HepG2 (cell line): ENCODE results near the gene HSP90AA1. TPM values are rescaled to one million over a fixed set of nuclear protein-coding genes. Genes with fewer than 3 reads are reported as not detected.

Experiments
- ATAC-seq: fragments of 200-7000 bp; cut with Tn5 transposase; 3 replicates; pipeline ENCODE4 v1.9.1; 2020; ENCODE audit warnings: mild to moderate bottlenecking, moderate library complexity
- BruUV-seq: library from RNA; stranded (reverse); fragments of 400-500 nt; replicated peaks from 2 replicates; lab custom pipeline; 2021; lab: Mats Ljungman, UMichigan
- CTCF ChIA-PET: fragments of 300-600 bp; formaldehyde crosslinking; extraction: SDS; loops from one replicate; lab custom pipeline; 2021; ENCODE audit warnings: low total read pairs, inconsistent platforms, low intra/inter-chr PET ratio; lab: Yijun Ruan, JAX
- POLR2A ChIA-PET: fragments of 350-600 bp; sonication (Branson Sonifier 250); formaldehyde crosslinking; loops from one replicate; lab custom pipeline; 2020; ENCODE audit warnings: antibody characterized with exemption, inconsistent platforms; lab: Yijun Ruan, JAX
- DNase-seq: peaks from one replicate; pipeline ENCODE4 v3.0.0-alpha.2; 2015; ENCODE audit warnings: low spot score
- FAIRE-seq: peaks from 3 replicates; lab custom pipeline; 2011; peaks lifted over from hg19 to GRCh38; lab: Jason Lieb, UNC
- H2AFZ ChIP-seq: one replicate; pipeline ENCODE4 v1.6.1; 2011; ENCODE audit warnings: low read length, inconsistent platforms
- H3K27ac ChIP-seq: fragments of 300-600 bp; 3 replicates; pipeline ENCODE4 v1.8.0; 2011; ENCODE audit warnings: mixed run types, mild to moderate bottlenecking, mixed read lengths, low read length, inconsistent platforms; ENCODE audit not compliant: insufficient read depth; ENCODE audit errors: extremely low read length
- H3K27me3 ChIP-seq, 2 experiments: fragments of 200-600 bp in 1 of 2; 2 replicates in 1 of 2; 3 replicates in 1 of 2; pipeline versions ENCODE4 v1.6.0 to v1.8.0; 2011; ENCODE audit warnings: low read length in 2 of 2, mild to moderate bottlenecking in 2 of 2, moderate library complexity in 2 of 2, inconsistent platforms in 1 of 2; ENCODE audit not compliant: insufficient read depth in 2 of 2, control insufficient read depth in 1 of 2
- H3K36me3 ChIP-seq, 2 experiments: fragments of 200-600 bp in 1 of 2; replicated peaks in 1 of 2; 2 replicates in 1 of 2; 3 replicates in 1 of 2; pipeline versions ENCODE4 v1.5.1 to v1.8.0; 2011; ENCODE audit warnings: low read length in 2 of 2, inconsistent platforms in 1 of 2; ENCODE audit not compliant: insufficient read depth in 2 of 2, control insufficient read depth in 1 of 2
- H3K4me1 ChIP-seq: 2 replicates; pipeline ENCODE4 v1.5.1; 2012; ENCODE audit warnings: low read length, inconsistent platforms; ENCODE audit not compliant: insufficient read depth
- H3K4me2 ChIP-seq: 2 replicates; pipeline ENCODE4 v1.6.0; 2011; ENCODE audit warnings: low read depth, low read length, inconsistent platforms
- H3K4me3 ChIP-seq, 3 experiments: fragments of 200-600 bp in 1 of 3; sonication (generic), shearing (Covaris generic) in 1 of 3; replicated peaks in 1 of 3; 2 replicates each; pipeline ENCODE4 v1.5.1; 2011 to 2016; ENCODE audit warnings: low read length in 3 of 3, inconsistent platforms in 2 of 3, low read depth in 2 of 3, mild to moderate bottlenecking in 2 of 3, control low read depth in 1 of 3, mixed read lengths in 1 of 3; ENCODE audit not compliant: insufficient read depth in 1 of 3
- H3K79me2 ChIP-seq: one replicate; pipeline ENCODE4 v1.6.1; 2011; ENCODE audit warnings: low read length, inconsistent platforms; ENCODE audit not compliant: insufficient read depth
- H3K9ac ChIP-seq: 2 replicates; pipeline ENCODE4 v1.6.0; 2011; ENCODE audit warnings: mild to moderate bottlenecking, low read depth, low read length, inconsistent platforms; ENCODE audit not compliant: insufficient read depth
- H3K9me3 ChIP-seq: 2 replicates; pipeline ENCODE4 v1.5.1; 2012; ENCODE audit warnings: mild to moderate bottlenecking, low read length
- H4K20me1 ChIP-seq: 2 replicates; pipeline ENCODE4 v1.6.0; 2011; ENCODE audit warnings: inconsistent platforms, mild to moderate bottlenecking, low read length, moderate library complexity; ENCODE audit not compliant: insufficient read depth
- HDAC6 ChIP-seq: fragments of 200-600 bp; sonication (generic); IDR thresholded peaks from 2 replicates; pipeline ENCODE4 v1.7.0; 2017; ENCODE audit warnings: mild to moderate bottlenecking, antibody characterized with exemption, low read length, low read depth
- POLR2A ChIP-seq, 2 experiments: IDR thresholded peaks; 2 replicates each; pipeline ENCODE4 v1.6.1; 2011; ENCODE audit warnings: low read depth in 2 of 2, low read length in 2 of 2, mild to moderate bottlenecking in 1 of 2, moderate library complexity in 1 of 2; ENCODE audit not compliant: insufficient read depth in 1 of 2
- RBFOX2 ChIP-seq: fragments of 200-400 bp; formaldehyde crosslinking; IDR thresholded peaks from 2 replicates; pipeline ENCODE4 v1.6.1; 2017; ENCODE audit warnings: low read depth, mild to moderate bottlenecking, low read length
- ZNF501 ChIP-seq: sonication (generic); formaldehyde crosslinking; IDR thresholded peaks from 2 replicates; pipeline ENCODE4 v1.5.1; 2020; ENCODE audit warnings: mild to moderate bottlenecking, moderate library complexity, missing genetic modification reagents
- in situ Hi-C: cut with HindIII; loops from 2 replicates; pipeline ENCODE4 v1.10.0; 2017; ENCODE audit warnings: low pct_unique_long_range_greater_than_20kb; ENCODE audit not compliant: extremely low pct_ligation_motif_present
- intact Hi-C: fragments of 100-400 bp; cut with micrococcal nuclease; formaldehyde crosslinking; loops from one replicate; pipeline ENCODE4 v1.10.0; 2022; ENCODE audit not compliant: unreplicated experiment
- polyA plus RNA-seq, 8 experiments: library from polyadenylated mRNA; depleted of rRNA in 3 of 8; stranded (reverse) in 7 of 8; unstranded in 1 of 8; fragments of >200 nt; fragmentation: Illumina TruSeq in 4 of 8; extraction: Trizol in 4 of 8; gene quantifications; 2 replicates each; pipeline versions ENCODE4 v1.2.1 to v1.2.3, GENCODE V29; 2011 to 2016; ENCODE audit warnings: low read depth in 4 of 8, missing spikeins in 1 of 8, mixed read lengths in 1 of 8; ENCODE audit not compliant: insufficient read depth in 1 of 8
- total RNA-seq, 5 experiments: library from RNA; depleted of rRNA; stranded (reverse); fragments of >200 nt; fragmentation: Illumina TruSeq; extraction: Trizol; gene quantifications; 2 replicates each; pipeline ENCODE4 v1.2.3, GENCODE V29; 2016; ENCODE audit warnings: low read depth in 1 of 5
- TF ChIP-seq, protein P1 (sequence below): sonication (generic); formaldehyde crosslinking; IDR thresholded peaks from 2 replicates; pipeline ENCODE4 v1.5.0; 2020; ENCODE audit warnings: missing genetic modification reagents
- TF ChIP-seq, protein P2 (sequence below): sonication (generic); formaldehyde crosslinking; IDR thresholded peaks from 2 replicates; pipeline ENCODE4 v1.4.0; 2020; ENCODE audit warnings: mild to moderate bottlenecking, missing genetic modification reagents

HSP90AA1 gene
- total and polyA plus RNA-seq, 2 of the 13 experiments (the other 11 are each of a cell fraction or from before 2014, with no cell fraction given) = 262 to 636 TPM

DNA sequence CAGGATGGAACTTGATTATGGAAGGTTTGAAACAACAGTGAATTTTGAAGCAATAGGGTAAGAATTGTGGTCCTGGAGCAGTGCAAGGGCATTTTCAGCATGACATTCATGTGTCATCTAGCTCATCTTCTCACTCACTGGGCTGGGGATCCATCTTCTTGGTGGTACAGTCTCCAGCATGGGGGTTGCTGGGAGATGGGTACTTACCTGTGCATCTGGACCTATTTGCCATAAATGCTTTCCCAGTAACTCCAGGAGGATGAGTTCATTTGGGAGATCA, 7.2 kb downstream of the HSP90AA1 start:
- BruUV-seq = no TSS peak
- H4K20me1 ChIP-seq = peaks cover 23% of the 10 kb centered on the region
- intact Hi-C loops = no loop called here
- H3K79me2 ChIP-seq = peaks cover 18% of the 10 kb centered on the region
- CTCF ChIA-PET = no interaction called here
- ATAC-seq = no peak
- H3K4me1 ChIP-seq = peaks cover 33% of the 10 kb centered on the region
- no peak overlapping the region for H3K27ac ChIP-seq
- no peak overlapping the region for H2AFZ ChIP-seq
- no peaks in the 10 kb centered on the region for H3K27me3 ChIP-seq
- DNase-seq = no peak
- no peak overlapping the region for H3K4me3 ChIP-seq
- H3K9ac ChIP-seq = no peak overlapping the region
- POLR2A ChIA-PET = no interaction called here
- H3K9me3 ChIP-seq = no peaks in the 10 kb centered on the region
- peaks cover 15 to 53% of the 10 kb centered on the region in 2 experiments for H3K36me3 ChIP-seq
- TF ChIP-seq ZNF501 (CRISPR knock-in tag) (no peak), RBFOX2 (peak; percentile 20; the same call in 1 of the 2 replicates), HDAC6 (no peak), POLR2A (IDR thresholded peaks at IDR 0.05; ENCODE audit: insufficient read depth in 1 of 2, low read depth in 2 of 2, low read length in 2 of 2) (0 out of 4 replicates have a peak, but pooled peaks have one; percentile 1 to 30)
- TF ChIP-seq, protein P1, sequence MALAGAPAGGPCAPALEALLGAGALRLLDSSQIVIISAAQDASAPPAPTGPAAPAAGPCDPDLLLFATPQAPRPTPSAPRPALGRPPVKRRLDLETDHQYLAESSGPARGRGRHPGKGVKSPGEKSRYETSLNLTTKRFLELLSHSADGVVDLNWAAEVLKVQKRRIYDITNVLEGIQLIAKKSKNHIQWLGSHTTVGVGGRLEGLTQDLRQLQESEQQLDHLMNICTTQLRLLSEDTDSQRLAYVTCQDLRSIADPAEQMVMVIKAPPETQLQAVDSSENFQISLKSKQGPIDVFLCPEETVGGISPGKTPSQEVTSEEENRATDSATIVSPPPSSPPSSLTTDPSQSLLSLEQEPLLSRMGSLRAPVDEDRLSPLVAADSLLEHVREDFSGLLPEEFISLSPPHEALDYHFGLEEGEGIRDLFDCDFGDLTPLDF = no peak
- TF ChIP-seq, protein P2, sequence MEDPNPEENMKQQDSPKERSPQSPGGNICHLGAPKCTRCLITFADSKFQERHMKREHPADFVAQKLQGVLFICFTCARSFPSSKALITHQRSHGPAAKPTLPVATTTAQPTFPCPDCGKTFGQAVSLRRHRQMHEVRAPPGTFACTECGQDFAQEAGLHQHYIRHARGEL (CRISPR knock-in tag) = no peak
- no peak overlapping the region for H3K4me2 ChIP-seq
- FAIRE-seq = no peak
- in situ Hi-C loops = loop anchor here (10.0 to 25.0 kb wide), 2 partner anchors 235 to 367 kb away; partner anchors contain the start of gene ZNF839
